Heart left ventricle (tissue), 16 donors: ENCODE data around the gene TRERF1. TPM values are rescaled to one million over a fixed set of nuclear protein-coding genes. Genes with fewer than 3 reads are reported as not detected.

Experiments
- ATAC-seq, 4 donors: fragments of 200-7000 bp; cut with Tn5 transposase; one replicate each; pipeline ENCODE4 v1.9.1; 2020 to 2022; ENCODE audit warnings: moderate library complexity in 4 of 4, mild to moderate bottlenecking in 3 of 4, moderate number of reproducible peaks in 1 of 4
- DNase-seq, 5 donors: peaks; one replicate each; pipeline ENCODE4 v3.0.0-alpha.2; 2020
- H3K27ac ChIP-seq, 12 donors: fragments of 200-600 bp; sonication (generic) in 4 of 12; one replicate each; pipeline versions ENCODE4 v1.5.0 to v1.8.0; 2016 to 2022; ENCODE audit warnings: mild to moderate bottlenecking in 2 of 12
- H3K27me3 ChIP-seq, 9 donors: fragments of 200-600 bp; sonication (generic) in 2 of 9; one replicate each; pipeline versions ENCODE4 v1.5.1 to v1.8.0; 2016 to 2022; ENCODE audit warnings: mild to moderate bottlenecking in 3 of 9
- H3K36me3 ChIP-seq, 9 donors: fragments of 200-600 bp; sonication (generic) in 2 of 9; one replicate each; pipeline versions ENCODE4 v1.5.0 to v1.8.0; 2018 to 2022; ENCODE audit warnings: mild to moderate bottlenecking in 2 of 9
- H3K4me1 ChIP-seq, 12 donors: fragments of 200-600 bp; sonication (generic) in 4 of 12; one replicate each; pipeline versions ENCODE4 v1.5.0 to v1.8.0; 2016 to 2022; ENCODE audit warnings: mild to moderate bottlenecking in 3 of 12
- H3K4me3 ChIP-seq, 12 donors: fragments of 200-600 bp; sonication (generic) in 4 of 12; one replicate each; pipeline versions ENCODE4 v1.5.0 to v1.8.0; 2017 to 2022; ENCODE audit warnings: mild to moderate bottlenecking in 9 of 12, moderate library complexity in 4 of 12
- H3K9me3 ChIP-seq, 12 donors: fragments of 200-600 bp; sonication (generic) in 4 of 12; one replicate each; pipeline versions ENCODE4 v1.5.0 to v1.8.0; 2016 to 2022; ENCODE audit warnings: mild to moderate bottlenecking in 1 of 12
- POLR2A ChIP-seq, 2 donors: fragments of 450-650 bp; IDR thresholded peaks; one replicate each; pipeline ENCODE4 v1.6.1; 2017; ENCODE audit warnings: antibody characterized with exemption in 2 of 2, mild to moderate bottlenecking in 2 of 2, moderate library complexity in 2 of 2
- WGBS, 4 donors: extraction: QIAGEN DNeasy Blood & Tissue Kit in 2 of 4; methylation state at CpG; one replicate each; pipeline versions ENCODE4 v1.1.5 to v1.1.7; 2013 to 2018; 5-methylcytosine and 5-hydroxymethylcytosine counted together
- intact Hi-C, 10 donors: fragments of 100-400 bp; cut with DNase I; formaldehyde crosslinking; loops; one replicate each; pipeline versions ENCODE4 v1.11.1 to v1.14.2; 2022
- polyA plus RNA-seq, 2 donors: library from polyadenylated mRNA; stranded (reverse); fragments of 200-250 nt; gene quantifications; one replicate each; pipeline ENCODE4 v1.2.3, GENCODE V29; 2013
- total RNA-seq, 9 donors: library from RNA; depleted of rRNA in 2 of 9; stranded (reverse); fragments of >200 nt in 2 of 9; fragmentation: NEBNext Ultra II Directional in 3 of 9; extraction: Animal tissue kit (Norgen Biotek cat#: 25700) in 3 of 9; gene quantifications; one replicate each; pipeline versions ENCODE4 v1.1.0 to v1.2.4, GENCODE V29; 2016 to 2023
- TF ChIP-seq, protein P1 (sequence below), 12 donors: fragments of 200-600 bp; sonication (generic) in 4 of 12; IDR thresholded peaks; one replicate each; pipeline versions ENCODE4 v1.5.0 to v1.8.0; 2018 to 2022; ENCODE audit warnings: antibody characterized with exemption in 12 of 12, mild to moderate bottlenecking in 5 of 12
- donor health status: ischemic (EF 13 %, LVEDD 7.1; RV severe dilation, severe dysfunction).
- donor health status: healthy with polysubstance abuse.
- donor health status: DM: no; HTN: yes; CAD: no.
- donor health status: DM: no; HTN: no; CAD: no.
- donor health status: ischemic (EF 25% LVEDD 6.9; RV normal size, moderate dysfunction).
- donor health status: ischemic (EF 25% LVEDD 5.7; RV mildly dilated, moderate dysfunction).
- donor health status: healthy.
- donor health status: DM: yes; HTN: yes; CAD: no.
- donor health status: ischemic (EF 35%, LVEDD 5.7; RV mildly dilated, moderate dysfunction).
- donor health status: nonischemic (EF 11% LVEDD 7.7; RV severe dilation, severe dysfunction).
- donor health status: DM: yes; HTN: yes; CAD: no.
- donor health status: PGD.
- donor health status: ischemic (EF 29% LVEDD 5.4; RV normal size, mild dysfunction).
- donor health status: nonischemic (EF 23%, LVEDD 6.1; RV moderate dilation, normal function).

Gene TRERF1
- total and polyA plus RNA-seq, 11 donors, result 0.53 to 4.5 (median 1.5) TPM

DNA sequence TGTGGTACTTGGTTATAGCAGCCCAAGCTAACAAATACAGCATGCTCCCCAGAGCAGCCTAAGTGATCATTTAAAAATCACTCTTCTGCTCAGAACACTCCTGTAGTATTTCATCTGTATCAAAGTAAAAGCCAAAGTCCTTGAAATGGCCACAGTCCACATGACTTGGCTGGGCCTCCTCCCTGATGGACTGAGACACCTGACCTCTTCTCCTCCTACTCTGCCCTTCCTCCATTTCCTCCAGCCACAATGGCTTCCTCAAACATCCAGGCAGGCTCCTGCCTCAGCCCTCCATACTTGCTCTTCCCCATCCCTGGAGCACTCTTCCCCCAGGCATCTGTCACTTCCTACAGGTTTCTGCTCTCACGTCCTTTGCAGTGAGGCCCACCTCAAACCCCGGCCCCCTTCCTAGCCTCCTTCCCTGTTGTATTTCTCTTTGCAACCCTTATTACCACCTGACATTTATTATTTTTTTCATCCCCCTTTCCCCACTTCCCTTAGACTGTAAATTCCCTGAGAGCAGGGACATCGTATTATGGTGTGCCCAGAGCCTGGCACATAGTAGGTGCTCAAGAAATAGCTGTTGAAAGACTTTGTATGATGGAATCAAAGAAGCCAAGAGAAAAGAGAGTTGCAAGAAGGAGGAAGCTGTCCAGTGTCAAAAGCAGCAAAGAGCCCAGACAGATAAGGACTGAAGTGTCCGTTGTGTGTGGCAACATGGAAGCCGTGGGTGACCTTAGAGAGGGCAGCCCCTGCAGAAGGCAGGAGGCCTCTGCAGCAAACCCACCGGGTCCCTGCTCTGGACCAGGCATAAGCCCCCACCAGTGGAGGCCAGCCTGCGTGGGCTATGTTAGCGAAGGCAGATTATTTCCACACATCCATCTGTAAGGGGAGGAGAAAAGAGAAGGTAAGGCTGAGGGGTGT lies 87.5 kb downstream of the TRERF1 start:
- Histone ChIP-seq H3K36me3 (peaks cover 0 to 9% (median 0%) of the 10 kb centered on the region in 9 donors), H3K9me3 (peaks cover 0 to 6% (median 0%) of the 10 kb centered on the region in 12 donors), H3K4me1 (peaks cover 0 to 56% (median 23%) of the 10 kb centered on the region in 12 donors), H3K4me3 (no peak overlapping the region), H3K27ac (peak overlapping the region in 1 of 12 donors; percentile 55), H3K27me3 (no peaks in the 10 kb centered on the region)
- TF ChIP-seq, protein P1, sequence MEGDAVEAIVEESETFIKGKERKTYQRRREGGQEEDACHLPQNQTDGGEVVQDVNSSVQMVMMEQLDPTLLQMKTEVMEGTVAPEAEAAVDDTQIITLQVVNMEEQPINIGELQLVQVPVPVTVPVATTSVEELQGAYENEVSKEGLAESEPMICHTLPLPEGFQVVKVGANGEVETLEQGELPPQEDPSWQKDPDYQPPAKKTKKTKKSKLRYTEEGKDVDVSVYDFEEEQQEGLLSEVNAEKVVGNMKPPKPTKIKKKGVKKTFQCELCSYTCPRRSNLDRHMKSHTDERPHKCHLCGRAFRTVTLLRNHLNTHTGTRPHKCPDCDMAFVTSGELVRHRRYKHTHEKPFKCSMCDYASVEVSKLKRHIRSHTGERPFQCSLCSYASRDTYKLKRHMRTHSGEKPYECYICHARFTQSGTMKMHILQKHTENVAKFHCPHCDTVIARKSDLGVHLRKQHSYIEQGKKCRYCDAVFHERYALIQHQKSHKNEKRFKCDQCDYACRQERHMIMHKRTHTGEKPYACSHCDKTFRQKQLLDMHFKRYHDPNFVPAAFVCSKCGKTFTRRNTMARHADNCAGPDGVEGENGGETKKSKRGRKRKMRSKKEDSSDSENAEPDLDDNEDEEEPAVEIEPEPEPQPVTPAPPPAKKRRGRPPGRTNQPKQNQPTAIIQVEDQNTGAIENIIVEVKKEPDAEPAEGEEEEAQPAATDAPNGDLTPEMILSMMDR (IDR thresholded peaks at IDR 0.05), result no peak
- no peak for TF ChIP-seq POLR2A (IDR thresholded peaks at IDR 0.05)
- intact Hi-C loops, result no loop called here
- WGBS, 4 donors, result 76 to 83% (median 78%) methylated on average over 8 of the region's 8 CpGs
- DNase-seq (no peak), ATAC-seq (peak in 1 of 4 donors; percentile 14)

DNA sequence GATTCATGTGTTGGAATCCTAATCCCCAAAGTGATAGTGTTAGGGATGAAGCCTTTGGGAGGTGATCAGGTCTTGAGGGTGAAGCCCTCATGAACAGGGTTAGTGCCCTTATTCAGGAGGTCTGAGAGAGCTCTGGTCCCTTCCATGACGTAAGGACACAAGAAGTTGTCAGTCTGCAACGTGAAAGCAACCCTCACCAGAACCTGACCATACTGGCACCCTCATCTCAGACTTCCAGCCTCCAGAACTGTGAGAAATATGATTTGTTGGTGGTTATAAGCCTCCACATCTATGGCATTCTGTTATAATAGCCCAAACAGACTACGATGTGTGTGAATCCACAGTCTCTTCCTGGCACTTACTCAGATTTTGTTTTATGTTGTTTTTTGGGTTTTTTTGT lies 90.7 kb downstream of the TRERF1 start:
- H3K4me1 ChIP-seq, result peaks cover 0 to 33% (median 3%) of the 10 kb centered on the region in 12 donors
- H3K36me3 ChIP-seq, result peaks cover 0 to 9% (median 0%) of the 10 kb centered on the region in 9 donors
- TF ChIP-seq POLR2A (IDR thresholded peaks at IDR 0.05), result no peak
- TF ChIP-seq, protein P1 (IDR thresholded peaks at IDR 0.05), result no peak
- H3K4me3 ChIP-seq, result no peak overlapping the region
- H3K27me3 ChIP-seq, result no peaks in the 10 kb centered on the region
- H3K27ac ChIP-seq, result no peak overlapping the region
- ATAC-seq, result no peak
- 89 to 99% (median 97%) methylated on average over 3 of the region's 3 CpGs for WGBS, 4 donors
- peaks cover 0 to 6% (median 0%) of the 10 kb centered on the region in 12 donors for H3K9me3 ChIP-seq
- intact Hi-C loops, result no loop called here
- DNase-seq, result no peak

DNA sequence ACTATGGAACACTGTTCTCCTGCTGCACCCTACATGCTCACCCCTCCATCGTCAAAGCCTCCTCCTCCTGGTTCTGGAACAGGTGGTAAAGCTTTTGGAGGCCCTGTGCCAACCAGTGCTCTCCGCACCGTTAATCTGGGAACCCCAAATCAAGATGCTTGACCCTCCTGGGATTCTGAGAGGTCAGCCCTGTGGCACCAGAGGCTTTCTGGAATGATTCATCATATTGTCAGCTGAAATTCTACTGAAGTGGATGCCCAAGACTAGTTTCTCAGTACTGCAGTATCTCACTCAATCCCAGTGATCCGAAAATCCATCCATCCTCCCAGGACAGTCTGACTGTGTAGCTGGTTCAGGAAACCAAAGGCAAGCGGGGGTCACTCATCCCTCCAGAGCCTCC lies 92.7 kb downstream of the TRERF1 start:
- peaks cover 0 to 13% (median 0%) of the 10 kb centered on the region in 12 donors for H3K4me1 ChIP-seq
- H3K4me3 ChIP-seq, result no peak overlapping the region
- H3K36me3 ChIP-seq, result peaks cover 0 to 9% (median 0%) of the 10 kb centered on the region in 9 donors
- H3K9me3 ChIP-seq, result peaks cover 0 to 6% (median 0%) of the 10 kb centered on the region in 12 donors
- no peak overlapping the region for H3K27ac ChIP-seq
- DNase-seq, result no peak
- no peak for ATAC-seq
- no peak for TF ChIP-seq POLR2A (IDR thresholded peaks at IDR 0.05)
- TF ChIP-seq, protein P1 (IDR thresholded peaks at IDR 0.05), result no peak
- no peaks in the 10 kb centered on the region for H3K27me3 ChIP-seq
- 88 to 95% (median 93%) methylated on average over 5 of the region's 5 CpGs for WGBS, 4 donors
- intact Hi-C loops, result no loop called here

DNA sequence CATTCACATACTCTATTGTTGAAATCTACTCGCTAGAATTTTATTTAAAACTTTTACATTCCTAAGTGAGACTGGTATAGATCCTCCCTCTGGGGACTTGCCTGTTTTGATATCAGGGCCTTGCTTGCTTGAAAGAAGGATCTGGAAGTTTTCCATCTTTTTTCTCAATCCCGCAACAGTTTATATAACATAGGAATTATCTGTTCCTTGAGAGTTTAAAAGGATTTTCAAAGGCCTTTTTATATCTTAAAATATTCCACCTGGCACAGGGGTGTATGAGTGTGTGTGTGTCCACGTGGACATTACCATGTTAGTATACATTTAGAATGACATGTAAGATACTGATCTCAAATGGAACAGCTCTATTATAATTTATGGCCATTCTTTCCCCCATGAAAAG lies 96.3 kb downstream of the TRERF1 start:
- Histone ChIP-seq H3K27ac (no peak overlapping the region), H3K9me3 (no peaks in the 10 kb centered on the region), H3K4me3 (no peak overlapping the region), H3K27me3 (no peaks in the 10 kb centered on the region), H3K4me1 (peaks cover 0 to 8% (median 0%) of the 10 kb centered on the region in 12 donors), H3K36me3 (no peaks in the 10 kb centered on the region)
- TF ChIP-seq, protein P1 (IDR thresholded peaks at IDR 0.05), result no peak
- TF ChIP-seq POLR2A (IDR thresholded peaks at IDR 0.05), result no peak
- DNase-seq, result no peak
- intact Hi-C loops, result no loop called here
- no peak for ATAC-seq
- 72 to 83% (median 76%) methylated on average over 3 of the region's 3 CpGs for WGBS, 4 donors
